HepG2 (cell line): Measurements from ENCODE around the gene SLC25A25. TPM values are rescaled to one million over a fixed set of nuclear protein-coding genes. Genes with fewer than 3 reads are reported as not detected.

Experiments
- ATF7 ChIP-seq, 2 experiments: fragments of 450-650 bp in 1 of 2; sonication (generic) in 1 of 2; formaldehyde crosslinking in 1 of 2; IDR thresholded peaks; 2 replicates each; pipeline versions ENCODE4 v1.4.0 to v1.6.1; 2016 to 2020; ENCODE audit warnings: antibody characterized with exemption in 1 of 2, mild to moderate bottlenecking in 1 of 2, missing genetic modification reagents in 1 of 2
- BCL3 ChIP-seq: sonication (generic); formaldehyde crosslinking; IDR thresholded peaks from 2 replicates; pipeline ENCODE4 v1.5.1; 2020; ENCODE audit warnings: mild to moderate bottlenecking, missing genetic modification reagents, moderate library complexity
- CCAR2 ChIP-seq: fragments of 200-400 bp; formaldehyde crosslinking; optimal IDR thresholded peaks from 2 replicates; pipeline ENCODE3; 2018; ENCODE audit warnings: low read depth, mild to moderate bottlenecking, low read length, moderate library complexity
- DMAP1 ChIP-seq: IDR thresholded peaks from 2 replicates; pipeline ENCODE4 v1.6.1; 2016
- FOXJ3 ChIP-seq: sonication (generic); formaldehyde crosslinking; IDR thresholded peaks from 2 replicates; pipeline ENCODE4 v1.4.0; 2020; ENCODE audit warnings: missing genetic modification reagents, mild to moderate bottlenecking, borderline replicate concordance
- GTF3A ChIP-seq: sonication (generic); formaldehyde crosslinking; conservative IDR thresholded peaks from 2 replicates; pipeline ENCODE4 v1.4.0; 2020; ENCODE audit warnings: mild to moderate bottlenecking, missing genetic modification reagents
- HMG20B ChIP-seq: conservative IDR thresholded peaks from 2 replicates; pipeline ENCODE4 v1.6.1; 2016; ENCODE audit warnings: missing genetic modification reagents, missing compliant biosample characterization
- HMGA1 ChIP-seq: sonication (generic); formaldehyde crosslinking; conservative IDR thresholded peaks from 2 replicates; pipeline ENCODE4 v1.4.0; 2020; ENCODE audit warnings: missing genetic modification reagents
- HNF1B ChIP-seq: sonication (generic); formaldehyde crosslinking; IDR thresholded peaks from 2 replicates; pipeline ENCODE4 v1.5.1; 2020; ENCODE audit warnings: mild to moderate bottlenecking, moderate library complexity, missing genetic modification reagents
- HNRNPH1 ChIP-seq: fragments of 200-400 bp; formaldehyde crosslinking; optimal IDR thresholded peaks from 2 replicates; pipeline ENCODE3; 2017; ENCODE audit warnings: mild to moderate bottlenecking, low read depth, low read length
- IRF1 ChIP-seq: sonication (generic); formaldehyde crosslinking; IDR thresholded peaks from 2 replicates; pipeline ENCODE4 v1.4.0; 2020; ENCODE audit warnings: low read depth, mild to moderate bottlenecking, missing genetic modification reagents
- KLF13 ChIP-seq: sonication (generic); formaldehyde crosslinking; IDR thresholded peaks from 2 replicates; pipeline ENCODE4 v1.4.0; 2020; ENCODE audit warnings: mild to moderate bottlenecking, missing genetic modification reagents
- MED13 ChIP-seq: sonication (generic); formaldehyde crosslinking; IDR thresholded peaks from 2 replicates; pipeline ENCODE4 v1.5.0; 2020; ENCODE audit warnings: missing genetic modification reagents
- SP2 ChIP-seq: sonication (generic); formaldehyde crosslinking; IDR thresholded peaks from 2 replicates; pipeline ENCODE4 v1.5.1; 2020; ENCODE audit warnings: mild to moderate bottlenecking, missing genetic modification reagents
- THAP8 ChIP-seq: sonication (generic); formaldehyde crosslinking; IDR thresholded peaks from 2 replicates; pipeline ENCODE4 v1.5.1; 2020; ENCODE audit warnings: missing genetic modification reagents, mild to moderate bottlenecking, borderline replicate concordance
- ZBTB43 ChIP-seq: sonication (generic); formaldehyde crosslinking; conservative IDR thresholded peaks from 2 replicates; pipeline ENCODE4 v1.4.0; 2020; ENCODE audit warnings: missing genetic modification reagents
- ZFP82 ChIP-seq: sonication (generic); formaldehyde crosslinking; IDR thresholded peaks from 2 replicates; pipeline ENCODE4 v1.5.1; 2020; ENCODE audit warnings: mild to moderate bottlenecking, missing genetic modification reagents, borderline replicate concordance
- ZNF225 ChIP-seq: sonication (generic); formaldehyde crosslinking; IDR thresholded peaks from 2 replicates; pipeline ENCODE4 v1.4.0; 2020; ENCODE audit warnings: mild to moderate bottlenecking, missing genetic modification reagents
- ZNF232 ChIP-seq: sonication (generic); formaldehyde crosslinking; IDR thresholded peaks from 2 replicates; pipeline ENCODE4 v1.4.0; 2020; ENCODE audit warnings: missing genetic modification reagents, borderline replicate concordance
- ZNF432 ChIP-seq: sonication (generic); formaldehyde crosslinking; IDR thresholded peaks from 2 replicates; pipeline ENCODE4 v1.5.0; 2020; ENCODE audit warnings: missing genetic modification reagents, mild to moderate bottlenecking, borderline replicate concordance
- ZNF550 ChIP-seq: sonication (generic); formaldehyde crosslinking; IDR thresholded peaks from 2 replicates; pipeline ENCODE4 v1.4.0; 2020; ENCODE audit warnings: mild to moderate bottlenecking, missing genetic modification reagents, borderline replicate concordance
- ZNF570 ChIP-seq: sonication (generic); formaldehyde crosslinking; IDR thresholded peaks from 2 replicates; pipeline ENCODE4 v1.4.0; 2020; ENCODE audit warnings: mild to moderate bottlenecking, missing genetic modification reagents, borderline replicate concordance
- ZNF572 ChIP-seq: sonication (generic); formaldehyde crosslinking; IDR thresholded peaks from 2 replicates; pipeline ENCODE4 v1.5.1; 2020; ENCODE audit warnings: mild to moderate bottlenecking, missing genetic modification reagents
- ZNF775 ChIP-seq: sonication (generic); formaldehyde crosslinking; IDR thresholded peaks from 2 replicates; pipeline ENCODE4 v1.4.0; 2020; ENCODE audit warnings: missing genetic modification reagents, mild to moderate bottlenecking, moderate library complexity, borderline replicate concordance
- ZNF878 ChIP-seq: sonication (generic); formaldehyde crosslinking; IDR thresholded peaks from 2 replicates; pipeline ENCODE4 v1.8.1; 2023; ENCODE audit warnings: mild to moderate bottlenecking, missing genetic modification reagents, moderate library complexity
- polyA plus RNA-seq, 8 experiments: library from polyadenylated mRNA; depleted of rRNA in 3 of 8; stranded (reverse) in 7 of 8; unstranded in 1 of 8; fragments of >200 nt; fragmentation: Illumina TruSeq in 4 of 8; extraction: Trizol in 4 of 8; gene quantifications; 2 replicates each; pipeline versions ENCODE4 v1.2.1 to v1.2.3, GENCODE V29; 2011 to 2016; ENCODE audit warnings: low read depth in 4 of 8, missing spikeins in 1 of 8, mixed read lengths in 1 of 8; ENCODE audit not compliant: insufficient read depth in 1 of 8
- total RNA-seq, 5 experiments: library from RNA; depleted of rRNA; stranded (reverse); fragments of >200 nt; fragmentation: Illumina TruSeq; extraction: Trizol; gene quantifications; 2 replicates each; pipeline ENCODE4 v1.2.3, GENCODE V29; 2016; ENCODE audit warnings: low read depth in 1 of 5

Gene SLC25A25
- total and polyA plus RNA-seq, 2 of the 13 experiments (the other 11 are each of a cell fraction or from before 2014, with no cell fraction given), result 10.5 to 24.8 TPM

GRCh38 chr9:128067645-128068385 is at the start of gene SLC25A25 (continued):
- TF ChIP-seq FOXJ3 (CRISPR knock-in tag) (no peak), MED13 (CRISPR knock-in tag) (no peak), ZNF775 (CRISPR knock-in tag) (no peak), HMGA1 (CRISPR knock-in tag) (no peak), GTF3A (CRISPR knock-in tag) (no peak), SP2 (peak; percentile 81), ZNF232 (no peak), KLF13 (CRISPR knock-in tag) (no peak), ZBTB43 (CRISPR knock-in tag) (no peak), HNF1B (CRISPR knock-in tag) (peak; percentile 66; the same call in 1 of the 2 replicates), ZNF572 (CRISPR knock-in tag) (no peak), DMAP1 (CRISPR knock-in tag) (no peak), IRF1 (CRISPR knock-in tag) (no peak), CCAR2 (no peak), HNRNPH1 (no peak), THAP8 (CRISPR knock-in tag) (no peak), HMG20B (CRISPR knock-in tag) (no peak), ATF7 (IDR thresholded peaks at IDR 0.05) (no peak), ATF7 (CRISPR knock-in tag; IDR thresholded peaks at IDR 0.05) (no peak), BCL3 (CRISPR knock-in tag) (peak; percentile 12; the same call in 1 of the 2 replicates), ZNF570 (CRISPR knock-in tag) (no peak), ZNF550 (CRISPR knock-in tag) (no peak), ZNF432 (CRISPR knock-in tag) (no peak), ZFP82 (CRISPR knock-in tag) (no peak), ZNF225 (CRISPR knock-in tag) (no peak), ZNF878 (no peak)
